HG02981 (cell line): ENCODE measurements around the gene LRIG1.
"Not testable (repeated sequence)": the region's sequence is repeated elsewhere in the genome, so short reads cannot be mapped to it uniquely, and the experiment has no call there.

ENCODE experiments used
- ATAC-seq: cut with Tn5 transposase; IDR thresholded peaks from one replicate; pipeline ENCODE4 v1.9.1; 2021; ENCODE audit warnings: mild to moderate bottlenecking, moderate library complexity; ENCODE audit not compliant: unreplicated experiment

Gene LRIG1

DNA sequence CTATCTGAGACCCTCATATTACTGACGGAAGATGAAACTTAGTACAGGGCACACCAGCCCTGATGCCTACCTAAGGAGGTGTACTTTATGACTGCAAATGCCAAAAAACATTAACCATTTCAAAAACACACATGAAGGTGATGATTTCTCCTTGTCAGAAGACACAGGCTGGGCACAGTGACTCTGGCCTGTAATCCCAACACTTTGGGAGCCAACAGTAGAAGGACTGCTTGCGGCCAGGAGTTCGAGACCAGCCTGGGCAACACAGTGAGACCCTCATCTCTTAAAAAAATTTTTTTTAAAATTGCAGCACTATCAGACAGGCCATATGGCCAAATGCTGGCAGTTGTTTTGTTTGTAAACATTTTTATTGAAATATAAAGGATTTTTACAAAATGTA lies 73.5 kb downstream of the LRIG1 start:
- no peak for ATAC-seq

DNA sequence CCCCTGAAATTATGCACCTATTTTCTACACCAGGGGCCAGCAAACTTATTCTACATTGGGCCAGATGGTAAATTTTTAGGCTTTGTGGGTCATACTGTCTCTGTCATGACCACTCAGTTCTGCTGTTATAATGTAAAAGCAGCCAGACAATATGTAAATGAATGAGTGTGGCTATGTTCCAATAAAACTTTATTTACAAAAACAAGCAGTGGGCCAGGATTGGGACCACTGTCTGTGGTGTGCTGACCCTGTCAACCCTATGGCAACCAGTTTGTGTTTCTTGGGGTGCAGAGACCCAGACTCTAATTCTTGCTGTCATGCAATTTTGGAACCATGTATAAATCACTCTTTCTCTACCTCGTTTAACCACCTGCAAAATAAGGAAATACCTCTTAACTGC lies 74.7 kb downstream of the LRIG1 start:
- no peak for ATAC-seq

DNA sequence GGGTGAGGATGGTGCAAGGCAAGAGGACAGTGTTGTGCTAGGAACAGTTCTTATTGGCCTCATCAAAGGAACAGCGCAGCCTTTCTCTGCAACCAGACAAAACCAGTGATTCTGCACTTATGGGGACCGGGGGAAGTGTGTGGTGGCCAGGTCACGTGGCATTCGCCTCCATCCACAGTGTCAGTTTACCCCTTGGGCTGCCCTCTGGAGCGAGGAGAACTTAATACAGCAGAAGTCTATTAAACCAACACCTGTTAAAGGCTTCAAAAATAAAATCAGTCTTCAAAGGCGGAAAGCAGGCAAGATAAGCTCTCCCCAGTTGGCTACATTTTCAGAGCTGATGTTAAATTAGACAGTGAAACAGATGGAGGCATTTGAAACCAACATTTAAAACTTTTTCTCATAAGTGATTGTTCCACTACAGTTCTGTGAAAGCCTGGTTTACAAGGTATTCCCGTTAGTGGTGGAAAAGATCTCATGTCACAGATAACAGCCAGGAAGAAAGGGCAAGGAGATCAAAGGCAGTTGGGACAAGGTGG lies 75.2 kb downstream of the LRIG1 start:
- ATAC-seq = no peak

DNA sequence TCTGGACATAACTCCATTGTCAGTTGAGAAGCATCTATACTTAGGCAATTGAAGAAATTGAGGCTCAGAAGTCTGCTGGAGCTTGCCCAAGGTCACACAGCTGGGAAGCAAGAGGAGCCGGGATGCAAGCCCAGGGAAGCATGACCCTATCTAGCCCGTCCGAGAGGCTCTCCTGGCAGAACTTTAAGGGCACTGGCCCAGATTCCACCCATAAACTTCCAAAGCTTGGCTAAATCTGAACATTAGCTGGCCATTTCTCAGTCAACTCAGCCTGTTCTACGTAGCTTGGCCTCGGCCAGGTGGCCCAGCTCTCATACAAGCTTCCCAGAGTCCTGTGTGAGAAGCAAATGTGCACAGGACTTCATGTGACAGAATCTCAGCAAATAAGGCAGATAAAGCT lies 75.8 kb downstream of the LRIG1 start:
- ATAC-seq = no peak

DNA sequence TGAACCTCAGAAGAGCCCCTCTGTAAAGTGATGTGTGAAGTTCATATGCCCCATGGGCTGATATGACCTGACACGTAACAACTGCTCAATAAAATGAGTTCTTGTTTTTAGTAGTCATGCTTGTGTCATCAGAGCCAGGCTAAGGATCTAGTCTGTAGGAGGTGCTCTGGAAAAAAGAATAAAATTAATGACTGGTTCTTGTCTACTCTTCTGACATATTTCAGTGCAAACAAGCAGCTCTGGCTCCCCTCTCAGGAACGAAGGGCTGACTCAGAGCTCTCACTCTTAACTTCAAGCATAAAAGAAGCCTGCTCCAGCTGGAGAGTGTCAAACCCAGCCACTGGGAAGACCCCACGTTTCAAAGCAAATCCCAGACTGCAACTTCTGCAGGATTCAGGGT lies 77.0 kb downstream of the LRIG1 start:
- ATAC-seq = no peak

DNA sequence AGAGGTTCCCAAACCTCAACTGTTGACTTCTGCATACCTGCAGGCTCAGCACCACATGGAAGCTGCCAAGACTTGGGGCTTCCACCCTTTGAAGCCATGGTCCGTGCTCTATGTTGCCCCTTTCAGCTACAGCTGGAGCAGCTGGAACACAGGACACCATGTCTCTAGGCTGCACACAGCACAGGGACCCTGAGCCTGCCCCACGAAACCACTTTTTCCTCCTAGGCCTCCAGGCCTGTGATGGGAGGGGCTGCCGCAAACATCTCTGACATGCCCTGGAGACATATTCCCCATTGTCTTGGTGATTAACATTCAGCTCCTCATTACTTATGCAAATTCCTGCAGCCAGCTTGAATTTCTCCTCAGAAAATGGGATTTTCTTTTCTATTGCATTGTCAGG lies 78.9 kb downstream of the LRIG1 start:
- not testable (repeated sequence) for ATAC-seq

DNA sequence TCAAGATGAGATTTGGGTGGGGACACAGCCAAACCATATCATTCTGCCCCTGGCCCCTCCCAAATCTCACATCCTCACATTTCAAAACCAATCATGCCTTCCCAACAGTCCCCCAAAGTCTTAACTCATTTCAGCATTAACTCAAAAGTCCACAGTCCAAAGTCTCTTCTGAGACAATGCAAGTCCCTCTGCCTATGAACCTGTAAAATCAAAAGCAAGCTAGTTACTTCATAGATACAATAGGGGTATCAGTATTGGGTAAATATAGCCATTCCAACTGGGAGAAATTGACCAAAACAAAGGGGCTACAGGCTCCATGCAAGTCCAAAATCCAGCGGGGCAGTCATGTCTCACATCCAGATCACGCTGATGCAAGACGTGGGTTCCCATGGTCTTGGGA lies 79.7 kb downstream of the LRIG1 start:
- ATAC-seq = not testable (repeated sequence)

DNA sequence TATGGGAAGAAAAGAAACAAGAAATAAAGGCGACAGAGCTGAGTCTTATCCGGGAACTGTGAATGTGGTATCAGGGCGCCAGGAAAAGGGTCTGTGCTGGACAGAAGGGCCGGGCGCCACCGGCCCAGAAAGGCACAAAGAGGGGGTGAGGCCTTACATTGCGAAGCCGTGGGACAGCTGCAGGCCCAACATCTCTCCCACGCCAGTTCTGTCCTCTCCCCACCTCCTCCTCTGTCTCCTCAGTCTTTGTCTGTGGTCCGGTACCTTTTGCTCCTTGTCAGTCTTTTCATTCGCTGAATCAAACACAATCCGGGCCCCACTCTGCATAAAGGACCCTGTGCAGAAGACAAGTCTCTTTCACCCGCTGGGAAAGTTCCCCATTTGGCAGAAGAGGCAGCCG lies 81.8 kb downstream of the LRIG1 start:
- ATAC-seq = no peak

DNA sequence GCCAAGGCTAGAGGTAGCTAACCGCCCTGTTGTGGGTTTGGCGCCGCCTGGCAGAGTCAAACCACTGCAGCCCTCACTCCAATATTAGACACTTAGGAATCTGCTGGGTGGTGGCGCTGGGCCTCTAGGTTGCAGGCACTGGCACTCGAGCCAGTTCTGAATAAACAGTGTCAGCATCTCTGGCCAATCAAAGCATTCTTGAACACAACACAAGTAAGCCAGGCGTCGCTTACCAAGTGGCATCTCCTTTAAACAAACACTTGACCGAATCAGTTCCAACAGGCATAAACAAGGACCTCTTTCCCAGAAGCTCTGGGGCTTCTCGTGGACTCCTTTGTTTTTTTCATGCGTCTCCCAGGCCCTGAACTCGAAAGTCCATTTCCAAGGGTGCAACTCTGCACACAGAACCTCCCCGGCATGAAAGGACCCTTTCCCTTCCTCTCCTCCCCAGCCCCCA lies 82.3 kb downstream of the LRIG1 start:
- no peak for ATAC-seq

DNA sequence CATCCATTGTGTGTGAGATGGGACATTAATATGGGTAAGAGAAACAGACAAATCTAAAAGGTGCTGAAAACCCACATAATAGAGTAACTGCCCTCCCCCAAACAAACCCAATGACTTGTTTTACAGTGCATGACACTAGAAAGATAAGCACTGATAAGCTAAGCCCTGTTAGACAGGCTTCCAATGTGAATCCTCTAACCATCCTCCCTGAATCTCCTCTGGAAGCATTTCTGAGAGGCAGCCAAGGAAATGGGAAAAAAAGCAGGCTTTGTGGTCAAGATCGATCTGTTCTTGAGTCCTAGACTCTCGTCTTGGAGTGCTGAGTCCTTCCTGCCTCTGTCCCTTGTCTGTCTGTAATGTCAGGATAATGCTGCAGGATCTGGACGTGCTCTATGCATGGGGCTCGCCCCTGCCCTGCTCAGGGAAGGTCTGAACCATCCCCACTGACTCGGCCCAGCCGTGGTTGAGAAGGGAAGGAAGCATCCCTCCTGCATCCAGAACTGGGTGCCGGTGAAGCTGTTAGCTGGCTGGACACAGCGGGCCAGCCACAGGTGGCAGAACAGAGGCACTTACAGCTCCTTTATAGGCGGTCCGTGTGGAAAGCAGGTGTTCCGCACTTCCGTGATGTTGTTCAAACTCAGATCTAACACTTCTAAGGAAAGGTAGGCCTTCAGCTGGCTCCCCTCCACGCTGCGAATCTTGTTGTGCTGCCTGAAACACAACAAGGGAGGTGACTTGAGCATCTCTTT lies 84.1 kb downstream of the LRIG1 start:
- ATAC-seq = no peak

DNA sequence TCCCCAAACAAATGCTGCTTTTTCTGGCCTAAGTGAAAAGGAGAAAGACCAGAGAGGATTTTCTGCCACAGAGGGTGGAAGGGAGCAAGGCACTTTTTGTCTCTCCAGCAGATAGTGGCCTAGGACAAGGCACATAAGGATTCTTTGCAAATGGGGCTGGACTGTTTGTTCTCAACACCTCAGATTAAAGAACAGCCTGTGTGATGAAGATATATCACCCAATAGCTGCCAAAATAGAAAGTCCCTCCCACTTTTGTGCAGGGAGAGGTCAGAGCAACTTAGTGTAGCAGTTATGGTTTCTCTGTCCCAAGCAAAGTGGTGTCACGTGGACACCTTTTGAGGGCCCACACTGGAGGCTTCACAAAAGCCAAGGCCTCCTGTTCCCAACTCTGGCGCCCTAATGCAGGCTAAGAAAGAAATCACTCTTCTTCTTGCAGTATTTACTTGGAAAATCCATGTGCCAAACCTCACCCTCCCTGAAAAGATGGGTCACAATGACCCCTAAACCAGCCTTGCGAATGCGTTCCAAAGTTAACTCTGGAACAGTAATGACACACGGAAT lies 84.9 kb downstream of the LRIG1 start:
- ATAC-seq = no peak

DNA sequence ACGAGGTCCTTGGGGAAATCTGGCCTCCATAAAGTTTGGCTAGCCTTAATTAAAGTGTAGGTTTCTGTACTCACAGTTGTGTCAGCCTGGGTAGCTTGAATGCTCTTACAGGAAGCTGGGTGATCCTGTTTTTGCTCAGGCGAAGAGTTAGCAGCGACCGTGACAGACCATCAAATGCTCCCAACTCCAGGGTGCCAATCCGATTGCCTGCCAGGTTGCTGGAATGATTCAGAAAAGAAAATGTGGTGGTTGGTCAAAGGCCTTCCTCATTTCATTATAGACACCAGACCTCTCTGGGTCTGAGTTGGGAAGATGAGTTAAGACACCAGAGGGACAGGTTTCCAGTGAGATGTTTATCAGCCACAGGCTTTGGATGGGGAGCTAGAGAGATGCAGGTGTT lies 86.0 kb downstream of the LRIG1 start:
- ATAC-seq = no peak

DNA sequence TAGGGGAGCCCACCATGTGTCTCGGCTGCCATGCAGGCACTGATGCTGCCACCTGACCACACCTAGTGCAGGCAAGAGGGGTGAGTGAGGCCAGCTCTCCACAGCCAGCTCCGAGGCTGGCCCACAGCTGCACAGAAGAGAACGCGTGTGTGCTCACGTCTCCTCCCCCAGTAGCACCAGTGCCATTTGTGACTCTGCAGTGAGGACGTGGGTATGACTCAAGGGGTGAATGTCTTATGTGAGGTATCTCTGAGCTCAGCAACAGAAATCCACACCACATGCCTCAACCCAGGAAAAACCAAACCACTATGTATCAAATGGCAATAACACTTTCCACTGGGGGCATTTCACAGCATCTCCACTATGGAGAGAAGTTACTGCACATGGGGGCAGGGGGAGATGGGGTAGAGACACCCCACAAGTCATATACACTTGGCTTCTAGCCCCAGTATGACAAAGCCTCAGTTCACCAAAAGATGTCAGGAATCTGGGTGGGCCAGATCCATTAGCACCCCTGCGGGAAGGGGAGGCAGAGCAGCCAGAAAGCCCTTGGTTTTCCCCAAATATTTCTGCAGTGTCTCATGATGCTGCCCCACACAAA lies 87.6 kb downstream of the LRIG1 start:
- ATAC-seq = no peak

DNA sequence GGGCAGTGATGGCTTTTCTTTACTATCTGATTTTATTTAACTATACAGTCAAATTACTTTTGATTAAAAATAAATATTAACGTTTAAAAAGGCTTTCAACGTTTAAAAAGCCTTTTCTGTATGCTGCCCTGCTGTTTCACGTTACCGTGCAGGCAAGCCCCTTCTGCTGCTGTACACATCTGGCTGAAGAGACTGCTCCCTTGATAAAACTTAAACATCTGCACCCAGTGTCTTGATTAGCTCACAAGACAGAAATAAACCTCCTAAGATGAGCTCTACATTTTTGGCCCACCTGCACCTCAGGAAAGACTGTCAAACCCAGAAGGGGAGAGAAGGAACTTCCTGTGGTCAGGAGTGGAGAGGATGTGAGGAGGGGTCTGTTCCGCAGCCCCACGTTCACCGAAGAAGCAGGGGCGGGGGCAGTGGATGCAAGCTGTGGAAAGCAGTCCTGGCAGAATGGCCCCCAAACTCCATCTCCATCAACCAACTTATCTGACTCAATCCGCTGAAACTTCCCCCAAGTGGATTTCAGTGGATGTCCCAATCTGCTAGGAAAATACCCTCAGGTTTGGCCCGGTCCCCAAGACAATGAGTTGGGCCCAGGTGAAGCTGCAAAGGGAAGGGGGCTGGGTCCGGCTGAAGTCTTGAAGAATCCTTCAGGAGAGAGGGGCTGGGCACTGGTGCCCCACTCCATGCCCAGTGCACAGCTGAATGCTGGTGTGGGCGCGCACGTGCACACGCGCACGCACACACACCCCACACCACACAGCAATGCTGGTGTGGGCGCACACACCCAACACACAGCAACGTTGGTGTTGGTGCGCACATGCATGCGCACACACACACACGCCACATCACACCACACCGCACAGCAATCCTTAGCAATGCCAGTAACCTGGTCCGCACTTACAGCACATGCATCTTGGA lies 88.6 kb downstream of the LRIG1 start:
- no peak for ATAC-seq

DNA sequence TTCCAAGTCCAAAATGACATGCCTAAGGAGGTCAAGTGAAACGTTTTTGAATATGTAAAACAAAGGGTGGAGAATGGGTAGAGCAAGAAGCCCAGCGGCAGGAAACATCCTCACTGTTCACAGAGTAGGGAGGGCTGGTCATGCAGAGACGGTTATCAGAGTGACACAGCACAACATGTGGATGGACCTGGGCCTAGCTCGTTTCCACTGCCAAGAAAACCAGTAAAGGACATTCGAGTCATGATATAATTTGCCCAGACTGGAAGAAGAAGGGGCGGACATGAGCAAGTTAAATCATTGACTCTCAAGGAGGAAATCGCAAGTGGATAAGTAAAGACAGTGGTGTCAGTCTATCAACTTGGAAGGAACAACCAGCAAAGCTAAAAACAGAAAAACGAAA lies 89.3 kb downstream of the LRIG1 start:
- ATAC-seq = no peak

DNA sequence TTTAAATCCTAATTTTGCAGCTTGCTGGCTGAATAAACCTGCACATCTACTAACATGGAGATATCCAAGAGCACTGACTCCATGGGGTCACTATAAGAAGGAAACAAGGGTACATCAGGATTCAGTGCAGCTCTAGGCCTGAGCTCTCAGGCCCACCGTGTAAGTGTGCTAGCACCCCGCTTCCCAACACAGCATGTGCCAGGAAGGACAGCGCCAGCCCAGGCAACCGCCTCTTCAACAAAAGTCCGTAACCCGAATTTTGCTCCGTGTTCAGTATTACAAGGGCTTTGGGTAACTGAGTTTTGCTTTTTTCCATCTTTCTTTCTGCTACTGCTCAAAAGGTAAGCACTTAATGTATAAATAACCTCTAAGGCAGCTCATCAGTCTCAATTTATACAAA lies 89.8 kb downstream of the LRIG1 start:
- no peak for ATAC-seq

DNA sequence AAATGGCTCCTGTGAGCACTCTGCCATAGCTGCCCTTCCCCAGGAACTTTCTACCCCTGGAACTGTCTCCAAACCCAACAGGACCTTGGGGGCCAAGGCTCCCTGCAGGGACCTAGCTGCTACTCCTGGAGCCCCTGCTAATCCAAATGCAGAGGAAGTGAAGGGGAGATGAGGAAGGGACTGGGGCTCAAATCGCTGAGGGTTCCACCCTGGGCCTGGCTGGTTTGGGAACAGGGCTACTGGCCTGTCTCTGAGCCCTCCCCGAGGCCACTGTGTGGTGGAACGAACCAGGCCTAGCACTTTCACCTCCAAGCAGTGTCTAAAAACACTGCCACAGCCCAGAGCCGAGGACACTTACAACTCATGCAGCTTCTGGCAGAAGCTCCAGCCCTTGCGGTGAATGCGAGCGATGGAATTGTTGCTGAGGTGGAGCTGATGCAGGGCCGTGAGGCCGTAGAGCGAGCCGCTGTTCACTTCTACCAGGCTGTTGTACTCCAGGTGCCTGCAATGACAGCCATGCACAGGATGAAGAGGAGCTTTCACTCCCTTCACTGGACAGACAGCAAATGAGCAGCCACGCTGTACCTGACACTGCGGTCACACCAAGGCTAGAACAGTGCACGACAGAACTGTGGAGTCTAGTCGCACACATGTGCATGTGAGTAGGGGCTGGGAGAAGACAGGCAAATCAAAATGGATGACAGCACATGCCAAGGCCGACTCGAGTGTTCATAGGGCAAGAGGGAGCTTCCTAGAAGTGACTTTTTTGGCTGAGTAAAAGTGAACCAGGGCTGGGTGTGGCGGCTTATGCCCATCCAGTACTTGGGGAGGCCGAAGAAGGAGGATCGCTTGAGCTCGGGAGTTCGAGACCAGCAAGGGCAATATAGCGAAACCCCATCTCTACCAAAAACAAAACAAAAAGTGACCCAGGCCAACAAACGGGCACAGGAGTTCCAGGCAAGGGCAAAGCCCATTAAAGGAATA lies 90.8 kb downstream of the LRIG1 start:
- no peak for ATAC-seq

DNA sequence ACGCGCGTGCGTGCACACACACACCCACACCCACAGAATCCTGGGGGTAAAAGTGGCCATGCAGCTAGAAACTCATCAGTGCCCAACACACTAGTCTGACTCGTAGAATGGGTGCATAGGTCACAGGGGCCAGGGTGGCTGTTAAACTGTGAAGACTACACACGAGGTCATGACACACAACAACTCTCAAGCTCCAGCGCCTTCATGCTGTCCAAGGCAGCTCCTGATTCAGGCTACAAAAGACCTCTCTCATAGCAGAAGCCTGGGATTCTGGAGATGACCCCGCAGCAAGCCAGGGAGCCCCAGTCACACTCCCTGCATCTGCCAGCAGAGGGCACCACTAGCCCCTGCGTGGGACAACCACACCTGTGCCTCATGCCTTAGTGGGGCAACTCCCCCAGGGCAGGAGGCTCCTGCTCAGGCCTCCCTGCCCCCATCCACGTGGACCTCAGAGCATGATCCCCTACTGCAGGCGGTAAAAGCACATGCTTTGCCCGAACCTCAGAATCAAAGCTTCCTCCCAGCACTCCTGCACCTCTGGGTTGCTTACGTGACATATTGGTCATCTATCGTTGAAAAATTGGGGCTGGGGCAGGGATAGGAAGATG lies 93.1 kb downstream of the LRIG1 start:
- peak; percentile 83 for ATAC-seq

DNA sequence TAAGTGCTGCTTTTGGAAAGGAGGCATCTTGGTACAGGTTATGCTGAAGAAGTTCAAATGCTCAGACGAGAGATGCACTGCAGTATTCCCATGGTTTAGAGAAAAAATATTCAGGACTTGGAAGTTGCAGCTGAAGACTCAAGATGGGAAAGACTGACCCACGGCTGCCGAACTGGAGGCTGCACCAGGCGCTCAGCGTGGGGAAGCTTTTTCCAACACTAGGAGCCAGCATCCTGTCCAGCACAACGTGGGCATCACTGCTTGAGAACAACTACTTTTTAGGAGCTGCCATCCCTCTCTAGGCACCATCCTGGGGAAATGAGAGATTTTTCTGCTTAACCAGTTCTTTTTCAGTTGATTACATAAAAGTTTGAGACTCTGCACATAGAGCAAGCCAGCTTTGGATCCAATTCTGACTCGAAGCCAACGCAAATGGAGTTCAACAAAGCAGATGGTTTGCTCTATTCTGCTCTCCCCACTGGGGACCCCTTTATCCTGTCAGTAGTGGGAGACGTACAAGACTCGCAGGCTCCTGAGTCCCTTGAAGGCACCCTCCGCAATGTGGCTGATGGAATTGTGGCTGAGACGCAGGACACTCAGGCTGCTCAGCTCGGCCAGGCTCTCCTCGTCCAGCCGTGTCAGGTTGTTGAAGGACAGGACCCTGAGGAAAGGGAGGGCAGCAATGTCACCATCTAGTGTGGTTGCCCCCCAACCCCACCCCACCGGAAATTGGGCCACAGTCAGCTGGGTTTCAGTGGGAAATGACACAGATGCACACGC lies 93.8 kb downstream of the LRIG1 start:
- ATAC-seq = no peak
